PFSK-1 (cell line): ENCODE measurements around the gene RPS6KA3.

ENCODE experiments used
- FOXP2 ChIP-seq: optimal IDR thresholded peaks from 2 replicates; pipeline ENCODE3; 2011; ENCODE audit warnings: borderline replicate concordance, control low read depth, inconsistent platforms; ENCODE audit not compliant: insufficient read depth; ENCODE audit errors: extremely low read length, extremely low read depth
- POLR2AphosphoS5 ChIP-seq: IDR thresholded peaks from 2 replicates; pipeline ENCODE4 v1.6.1; 2012; ENCODE audit warnings: low read depth, mild to moderate bottlenecking, control low read depth, low read length, moderate library complexity
- REST ChIP-seq, 2 experiments: IDR thresholded peaks; 2 replicates each; pipeline versions ENCODE4 v1.6.1 to v1.8.0; 2011 to 2012; ENCODE audit warnings: low read depth in 2 of 2, low read length in 2 of 2, control low read depth in 1 of 2, inconsistent platforms in 1 of 2, mild to moderate bottlenecking in 1 of 2, moderate library complexity in 1 of 2; ENCODE audit not compliant: insufficient read depth in 1 of 2
- SIN3A ChIP-seq: IDR thresholded peaks from 2 replicates; pipeline ENCODE4 v1.6.1; 2012; ENCODE audit warnings: mild to moderate bottlenecking, low read length, moderate library complexity, borderline replicate concordance; ENCODE audit not compliant: insufficient read depth
- TAF1 ChIP-seq: IDR thresholded peaks from 2 replicates; pipeline ENCODE4 v1.6.1; 2012; ENCODE audit warnings: low read length, control low read depth, borderline replicate concordance; ENCODE audit not compliant: insufficient read depth

RPS6KA3 gene

DNA sequence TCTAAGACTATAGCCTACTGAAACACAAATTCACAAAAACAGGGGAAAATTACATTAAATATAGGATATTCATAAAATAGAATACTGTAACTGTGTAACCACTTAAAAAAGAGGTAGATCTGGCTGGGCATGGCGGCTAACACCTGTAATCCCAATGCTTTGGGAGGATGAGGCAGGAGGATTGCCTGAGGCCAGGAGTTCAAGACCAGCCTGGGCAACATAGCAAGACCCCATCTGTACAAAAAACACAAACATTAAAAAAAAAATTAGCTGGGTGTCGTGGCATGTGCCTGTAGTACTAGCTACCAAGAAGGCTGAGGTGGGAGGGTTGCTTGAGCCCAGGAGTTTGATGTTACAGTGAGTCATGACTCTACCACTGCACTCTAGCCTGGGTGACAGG is 33.4 kb downstream of the RPS6KA3 start:
- TF ChIP-seq FOXP2 = no peak
- TF ChIP-seq POLR2AphosphoS5 = no peak
- TF ChIP-seq SIN3A = no peak
- no peak for TF ChIP-seq TAF1
- TF ChIP-seq REST (IDR thresholded peaks at IDR 0.05; ENCODE audit: insufficient read depth in 1 of 2, low read depth in 2 of 2, low read length in 2 of 2) = no peak

DNA sequence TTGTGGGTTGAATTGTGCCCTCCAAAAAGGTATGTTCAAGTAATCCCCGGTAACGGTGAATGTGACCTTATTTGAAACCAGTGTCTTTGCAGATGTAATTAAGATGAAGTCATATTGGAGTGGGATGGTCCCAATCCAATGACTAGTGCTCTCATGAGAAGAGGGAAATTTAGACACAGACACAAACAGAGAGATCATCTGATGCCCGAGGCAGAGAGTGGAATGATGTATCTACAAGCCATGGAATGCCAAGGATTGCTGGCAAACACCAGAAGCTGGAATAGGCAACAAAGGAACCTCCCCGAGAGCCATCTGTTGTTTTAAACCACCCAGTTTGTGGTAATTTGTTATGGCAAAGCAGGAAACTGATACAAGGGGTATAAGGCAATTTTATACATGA is 35.1 kb downstream of the RPS6KA3 start:
- TF ChIP-seq SIN3A (no peak), POLR2AphosphoS5 (no peak), FOXP2 (no peak), REST (IDR thresholded peaks at IDR 0.05; ENCODE audit: insufficient read depth in 1 of 2, low read depth in 2 of 2, low read length in 2 of 2) (no peak), TAF1 (no peak)

DNA sequence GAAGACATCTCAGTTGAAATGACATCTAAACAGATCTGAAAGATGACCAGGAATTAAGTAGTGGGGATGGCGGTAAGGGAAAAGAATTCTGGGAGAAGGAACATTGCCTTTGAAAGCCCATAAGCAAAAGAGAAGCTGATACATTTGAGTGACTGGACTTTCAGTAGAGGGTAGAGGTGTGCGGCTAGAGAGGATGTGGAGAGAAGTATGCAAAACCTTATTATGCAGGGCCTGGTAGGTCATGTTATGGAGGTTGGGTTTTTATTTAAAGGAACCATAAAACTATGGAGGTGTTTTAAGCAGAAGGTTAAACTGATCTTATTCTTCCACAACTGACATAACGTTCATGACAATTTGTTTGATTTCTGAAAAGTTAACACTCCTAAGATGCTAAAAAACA is 36.3 kb downstream of the RPS6KA3 start:
- no peak for TF ChIP-seq TAF1
- no peak for TF ChIP-seq SIN3A
- TF ChIP-seq REST (IDR thresholded peaks at IDR 0.05; ENCODE audit: insufficient read depth in 1 of 2, low read depth in 2 of 2, low read length in 2 of 2) = no peak
- no peak for TF ChIP-seq POLR2AphosphoS5
- TF ChIP-seq FOXP2 = no peak

- no peak for TF ChIP-seq SIN3A
- no peak for TF ChIP-seq TAF1
- no peak for TF ChIP-seq FOXP2
- no peak for TF ChIP-seq POLR2AphosphoS5
- no peak for TF ChIP-seq REST (IDR thresholded peaks at IDR 0.05; ENCODE audit: insufficient read depth in 1 of 2, low read depth in 2 of 2, low read length in 2 of 2)
Measured at GRCh38 chrX:20229155-20229554, 37.6 kb downstream of the RPS6KA3 start.

GRCh38 chrX:20228245-20228644 is 38.5 kb downstream of the RPS6KA3 start:
- TF ChIP-seq SIN3A (no peak), FOXP2 (no peak), TAF1 (no peak), POLR2AphosphoS5 (no peak), REST (IDR thresholded peaks at IDR 0.05; ENCODE audit: insufficient read depth in 1 of 2, low read depth in 2 of 2, low read length in 2 of 2) (no peak)
